Progenitor cell of endocrine pancreas (in vitro differentiated cells): ENCODE results near the gene EEF1AKMT1. TPM values are rescaled to one million over a fixed set of nuclear protein-coding genes. Genes with fewer than 3 reads are reported as not detected.

Experiments used
- DNase-seq: peaks from one replicate; pipeline ENCODE4 v3.0.0; 2021; ENCODE audit warnings: low spot score; ENCODE audit not compliant: unreplicated experiment
- H3K27ac Mint-ChIP-seq: 2 replicates; pipeline ENCODE4 v1.8.0; 2021; ENCODE audit warnings: mild to moderate bottlenecking, moderate library complexity, mixed read lengths
- H3K27me3 Mint-ChIP-seq: 2 replicates; pipeline ENCODE4 v1.8.0; 2021; ENCODE audit warnings: mixed read lengths
- H3K36me3 Mint-ChIP-seq: 2 replicates; pipeline ENCODE4 v1.8.0; 2022; ENCODE audit warnings: mixed read lengths; ENCODE audit not compliant: insufficient read depth
- H3K4me1 Mint-ChIP-seq: 2 replicates; pipeline ENCODE4 v1.8.0; 2021; ENCODE audit warnings: low read depth, mixed read lengths
- H3K4me3 Mint-ChIP-seq: 2 replicates; pipeline ENCODE4 v1.8.0; 2021; ENCODE audit warnings: low read depth, mild to moderate bottlenecking, moderate library complexity, mixed read lengths
- H3K9me3 Mint-ChIP-seq: 2 replicates; pipeline ENCODE4 v1.8.0; 2021; ENCODE audit warnings: low read depth, mixed read lengths
- long read RNA-seq: library from polyadenylated mRNA; unstranded; transcript quantifications from one replicate; pipeline ENCODE4 v2.0.0, GENCODE V29; 2020
- total RNA-seq: library from RNA; stranded (reverse); gene quantifications from 2 replicates; pipeline ENCODE4 v1.2.1, GENCODE V29; 2021
- TF ChIP-seq, protein P1 (sequence below): fragments of 200-600 bp; sonication (generic); IDR thresholded peaks from one replicate; pipeline ENCODE4 v1.5.0; 2021; ENCODE audit warnings: antibody characterized with exemption, mild to moderate bottlenecking; ENCODE audit not compliant: unreplicated experiment

EEF1AKMT1 gene, protein sequence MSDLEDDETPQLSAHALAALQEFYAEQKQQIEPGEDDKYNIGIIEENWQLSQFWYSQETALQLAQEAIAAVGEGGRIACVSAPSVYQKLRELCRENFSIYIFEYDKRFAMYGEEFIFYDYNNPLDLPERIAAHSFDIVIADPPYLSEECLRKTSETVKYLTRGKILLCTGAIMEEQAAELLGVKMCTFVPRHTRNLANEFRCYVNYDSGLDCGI
- total RNA-seq = 10.7 and 12.9 TPM in 2 replicates
- long read RNA-seq, transcript EEF1AKMT1-202 (5 exons, 1,042 nt) = major isoform, 9 of 13 reads
- long read RNA-seq, partial matches to known transcripts = 1 of 13 reads
- long read RNA-seq, other reads (novel, unspliced or antisense) = 3 of 13 reads

GRCh38 chr13:20773194-20774080, at the start of gene EEF1AKMT1:
TSS of gene EEF1AKMT1 (minus strand) at chr13:20773961. CDS start at chr13:20757598, 16,363 bp downstream.
- Mint-ChIP-seq H3K27ac (peak within 1 kb of the TSS; percentile 99), H3K4me1 (peaks cover 11% of the 10 kb centered on the region), H3K36me3 (peaks cover 23% of the 10 kb centered on the region), H3K27me3 (no peaks in the 10 kb centered on the region), H3K9me3 (peaks cover 17% of the 10 kb centered on the region), H3K4me3 (peak within 1 kb of the TSS; percentile 99)
- TF ChIP-seq, protein P1, sequence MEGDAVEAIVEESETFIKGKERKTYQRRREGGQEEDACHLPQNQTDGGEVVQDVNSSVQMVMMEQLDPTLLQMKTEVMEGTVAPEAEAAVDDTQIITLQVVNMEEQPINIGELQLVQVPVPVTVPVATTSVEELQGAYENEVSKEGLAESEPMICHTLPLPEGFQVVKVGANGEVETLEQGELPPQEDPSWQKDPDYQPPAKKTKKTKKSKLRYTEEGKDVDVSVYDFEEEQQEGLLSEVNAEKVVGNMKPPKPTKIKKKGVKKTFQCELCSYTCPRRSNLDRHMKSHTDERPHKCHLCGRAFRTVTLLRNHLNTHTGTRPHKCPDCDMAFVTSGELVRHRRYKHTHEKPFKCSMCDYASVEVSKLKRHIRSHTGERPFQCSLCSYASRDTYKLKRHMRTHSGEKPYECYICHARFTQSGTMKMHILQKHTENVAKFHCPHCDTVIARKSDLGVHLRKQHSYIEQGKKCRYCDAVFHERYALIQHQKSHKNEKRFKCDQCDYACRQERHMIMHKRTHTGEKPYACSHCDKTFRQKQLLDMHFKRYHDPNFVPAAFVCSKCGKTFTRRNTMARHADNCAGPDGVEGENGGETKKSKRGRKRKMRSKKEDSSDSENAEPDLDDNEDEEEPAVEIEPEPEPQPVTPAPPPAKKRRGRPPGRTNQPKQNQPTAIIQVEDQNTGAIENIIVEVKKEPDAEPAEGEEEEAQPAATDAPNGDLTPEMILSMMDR = no peak
- DNase-seq = peak; percentile 90

DNA sequence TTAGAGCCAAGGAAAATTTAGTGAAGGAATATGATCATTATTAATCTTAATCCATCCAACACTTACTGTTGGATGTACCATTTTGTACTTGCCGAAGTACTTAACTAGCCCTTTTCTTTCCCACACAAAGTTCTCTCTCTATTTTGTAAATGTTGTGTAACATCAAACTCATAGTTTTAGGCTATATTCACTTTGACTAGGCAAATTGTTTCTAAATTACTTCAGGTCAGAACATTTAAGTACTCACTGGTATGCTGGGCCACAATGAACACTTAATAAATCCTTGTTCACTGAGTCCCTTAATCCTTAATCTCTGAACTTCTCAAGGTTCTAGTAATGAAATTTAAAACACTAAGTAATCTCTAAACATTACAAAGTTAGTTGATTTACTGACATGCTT, 49.3 kb upstream of the EEF1AKMT1 start:
- Mint-ChIP-seq H3K27ac (no peak overlapping the region), H3K9me3 (no peaks in the 10 kb centered on the region), H3K36me3 (peaks cover 1% of the 10 kb centered on the region), H3K4me1 (no peaks in the 10 kb centered on the region), H3K4me3 (no peak overlapping the region), H3K27me3 (no peaks in the 10 kb centered on the region)
- TF ChIP-seq, protein P1 = no peak
- no peak for DNase-seq

- H3K27ac Mint-ChIP-seq = no peak overlapping the region
- no peaks in the 10 kb centered on the region for H3K27me3 Mint-ChIP-seq
- TF ChIP-seq, protein P1 = no peak
- no peaks in the 10 kb centered on the region for H3K9me3 Mint-ChIP-seq
- H3K4me3 Mint-ChIP-seq = no peak overlapping the region
- H3K36me3 Mint-ChIP-seq = peaks cover 1% of the 10 kb centered on the region
- DNase-seq = no peak
- H3K4me1 Mint-ChIP-seq = no peaks in the 10 kb centered on the region
Observed at GRCh38 chr13:20822406-20822805, 48.6 kb upstream of the EEF1AKMT1 start.

DNA sequence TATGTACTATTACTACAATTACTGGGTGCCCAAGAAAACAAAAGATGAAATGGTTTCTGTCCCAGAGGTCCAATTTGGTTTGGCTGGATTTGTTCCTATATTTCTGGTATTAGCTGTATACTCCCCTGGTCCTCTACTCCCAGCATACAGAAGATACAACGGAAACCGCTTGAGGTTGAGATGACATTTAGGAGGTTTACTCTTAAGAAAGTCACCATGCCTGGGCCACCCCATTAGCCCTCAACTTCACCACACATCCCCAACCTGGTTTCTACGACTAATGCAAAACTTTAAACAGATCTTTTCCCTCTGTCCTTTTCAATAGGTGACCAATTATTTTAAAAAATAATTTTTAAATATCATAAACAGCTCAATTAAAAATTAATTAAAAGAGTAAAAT, 46.0 kb upstream of the EEF1AKMT1 start:
- H3K4me1 Mint-ChIP-seq = no peaks in the 10 kb centered on the region
- peaks cover 1% of the 10 kb centered on the region for H3K36me3 Mint-ChIP-seq
- no peak overlapping the region for H3K27ac Mint-ChIP-seq
- no peaks in the 10 kb centered on the region for H3K9me3 Mint-ChIP-seq
- H3K4me3 Mint-ChIP-seq = no peak overlapping the region
- H3K27me3 Mint-ChIP-seq = no peaks in the 10 kb centered on the region
- DNase-seq = no peak
- TF ChIP-seq, protein P1 = no peak

DNA sequence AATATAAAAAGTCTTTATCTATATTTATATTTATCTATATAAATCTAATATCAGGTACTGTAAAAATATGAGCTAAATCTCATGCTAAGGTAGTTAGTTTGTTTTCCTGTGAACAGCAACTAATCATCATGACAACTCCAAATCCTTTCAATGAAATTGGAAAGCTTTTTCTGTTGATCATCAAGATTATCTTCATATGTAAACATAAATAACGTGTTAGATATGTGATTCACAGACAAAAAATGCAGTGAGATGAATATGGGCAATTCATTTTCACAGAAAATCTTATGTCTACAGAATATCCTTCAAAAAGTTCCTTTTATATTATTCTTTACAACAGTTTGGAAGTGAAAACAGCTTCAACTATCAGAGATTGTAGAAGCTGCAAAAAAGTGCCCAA, 41.7 kb upstream of the EEF1AKMT1 start:
- Mint-ChIP-seq H3K27ac (no peak overlapping the region), H3K4me1 (peaks cover 4% of the 10 kb centered on the region), H3K4me3 (no peak overlapping the region), H3K9me3 (no peaks in the 10 kb centered on the region), H3K36me3 (peaks cover 5% of the 10 kb centered on the region), H3K27me3 (no peaks in the 10 kb centered on the region)
- DNase-seq = no peak
- TF ChIP-seq, protein P1 = no peak
